CD14-positive monocyte (primary cell): Measurements from ENCODE around the gene GFI1B. TPM values are rescaled to one million over a fixed set of nuclear protein-coding genes. Genes with fewer than 3 reads are reported as not detected.

Source experiments
- DNase-seq, 3 donors: peaks; one replicate each; pipeline ENCODE4 v3.0.0-alpha.2; 2011 to 2022
- H2AFZ ChIP-seq: 2 replicates; pipeline ENCODE4 v1.6.0; 2012; ENCODE audit warnings: mild to moderate bottlenecking, low read depth, low read length, inconsistent platforms; ENCODE audit not compliant: insufficient read depth, poor library complexity, severe bottlenecking
- H3K27ac ChIP-seq, 2 donors: 1 replicate in 1 of 2; 2 replicates in 1 of 2; pipeline ENCODE4 v1.5.1; 2012 to 2013; ENCODE audit warnings: low read length in 2 of 2, control low read depth in 1 of 2, inconsistent platforms in 1 of 2, low read depth in 1 of 2, mild to moderate bottlenecking in 1 of 2
- H3K27me3 ChIP-seq, 2 donors: one replicate each; pipeline versions ENCODE4 v1.6.0 to v1.6.1; 2011 to 2013; ENCODE audit warnings: low read length in 2 of 2; ENCODE audit not compliant: control insufficient read depth in 2 of 2, insufficient read depth in 2 of 2
- H3K36me3 ChIP-seq, 2 donors: replicated peaks in 1 of 2; 1 replicate in 1 of 2; 2 replicates in 1 of 2; pipeline versions ENCODE4 v1.5.1 to v1.6.1; 2012 to 2013; ENCODE audit warnings: low read length in 2 of 2, control low read depth in 1 of 2, inconsistent platforms in 1 of 2, mild to moderate bottlenecking in 1 of 2; ENCODE audit not compliant: insufficient read depth in 2 of 2, control insufficient read depth in 1 of 2
- H3K4me1 ChIP-seq, 2 donors: 1 replicate in 1 of 2; 2 replicates in 1 of 2; pipeline versions ENCODE4 v1.5.1 to v1.6.1; 2012 to 2013; ENCODE audit warnings: low read length in 2 of 2, control low read depth in 1 of 2, inconsistent platforms in 1 of 2, mild to moderate bottlenecking in 1 of 2, moderate library complexity in 1 of 2; ENCODE audit not compliant: insufficient read depth in 2 of 2, control insufficient read depth in 1 of 2
- H3K4me2 ChIP-seq: replicated peaks from 2 replicates; pipeline ENCODE3; 2012; ENCODE audit warnings: low read length, moderate library complexity, mild to moderate bottlenecking; ENCODE audit not compliant: poor library complexity, severe bottlenecking; ENCODE audit errors: extremely low read depth
- H3K4me3 ChIP-seq, 3 experiments: fragments of 200-600 bp in 1 of 3; sonication (generic) in 1 of 3; replicated peaks in 1 of 3; 1 replicate in 2 of 3; 2 replicates in 1 of 3; pipeline ENCODE4 v1.5.1; 2011 to 2013; ENCODE audit warnings: low read length in 3 of 3, mild to moderate bottlenecking in 3 of 3, control low read depth in 2 of 3, low read depth in 2 of 3, inconsistent platforms in 1 of 3, moderate library complexity in 1 of 3
- H3K79me2 ChIP-seq: 2 replicates; pipeline ENCODE4 v1.6.0; 2012; ENCODE audit warnings: mild to moderate bottlenecking, control low read depth, inconsistent platforms, low read length, moderate library complexity; ENCODE audit not compliant: insufficient read depth
- H3K9ac ChIP-seq: 2 replicates; pipeline ENCODE4 v1.6.0; 2017; ENCODE audit warnings: low read length, mild to moderate bottlenecking; ENCODE audit not compliant: insufficient read depth, poor library complexity, severe bottlenecking
- H3K9me3 ChIP-seq, 2 donors: replicated peaks in 1 of 2; 1 replicate in 1 of 2; 2 replicates in 1 of 2; pipeline versions ENCODE4 v1.5.1 to v1.6.1; 2012 to 2013; ENCODE audit warnings: low read length in 2 of 2, control low read depth in 1 of 2; ENCODE audit not compliant: control insufficient read depth in 1 of 2, insufficient read depth in 1 of 2
- H4K20me1 ChIP-seq: 2 replicates; pipeline ENCODE4 v1.6.0; 2012; ENCODE audit warnings: mild to moderate bottlenecking, low read length, control low read depth, moderate library complexity; ENCODE audit not compliant: insufficient read depth
- H3K27ac Mint-ChIP-seq, 7 donors: one replicate each; pipeline ENCODE4 v1.8.0; 2020; ENCODE audit warnings: mild to moderate bottlenecking in 7 of 7, mixed read lengths in 7 of 7, moderate library complexity in 6 of 7, inconsistent platforms in 2 of 7
- H3K27me3 Mint-ChIP-seq, 3 donors: one replicate each; pipeline ENCODE4 v1.8.0; 2021 to 2022; ENCODE audit warnings: low read depth in 3 of 3, mild to moderate bottlenecking in 3 of 3, mixed read lengths in 3 of 3, moderate library complexity in 3 of 3, inconsistent platforms in 1 of 3
- H3K36me3 Mint-ChIP-seq, 2 donors: one replicate each; pipeline ENCODE4 v1.8.0; 2020; ENCODE audit warnings: mixed read lengths in 2 of 2, inconsistent platforms in 1 of 2, mild to moderate bottlenecking in 1 of 2
- H3K4me1 Mint-ChIP-seq: one replicate; pipeline ENCODE4 v1.8.0; 2020; ENCODE audit warnings: mild to moderate bottlenecking, mixed read lengths
- H3K4me3 Mint-ChIP-seq, 2 donors: one replicate each; pipeline ENCODE4 v1.8.0; 2020; ENCODE audit warnings: mild to moderate bottlenecking in 2 of 2, mixed read lengths in 2 of 2, moderate library complexity in 1 of 2
- H3K9me3 Mint-ChIP-seq, 7 donors: one replicate each; pipeline ENCODE4 v1.8.0; 2020 to 2022; ENCODE audit warnings: mixed read lengths in 7 of 7, mild to moderate bottlenecking in 6 of 7, moderate library complexity in 6 of 7, inconsistent platforms in 2 of 7
- WGBS: methylation state at CpG from one replicate; pipeline ENCODE4 v1.1.5; 2013; ENCODE audit warnings: missing lambda C conversion rate; ENCODE audit not compliant: insufficient coverage; 5-methylcytosine and 5-hydroxymethylcytosine counted together
- intact Hi-C, 2 donors: fragments of 100-400 bp; cut with micrococcal nuclease; formaldehyde crosslinking; loops; one replicate each; pipeline versions ENCODE4 v1.15.0 to v1.15.1; 2023
- polyA plus RNA-seq, 3 donors: library from polyadenylated mRNA; depleted of rRNA in 1 of 3; unstranded in 2 of 3; stranded (reverse) in 1 of 3; fragments of 300-500 nt in 2 of 3; fragments of >200 nt in 1 of 3; fragmentation: Illumina TruSeq in 2 of 3; gene quantifications; 1 replicate in 2 of 3; 2 replicates in 1 of 3; pipeline ENCODE4 v1.2.3, GENCODE V29; 2012 to 2021
- TF ChIP-seq, protein P1 (sequence below): fragments of 200-600 bp; IDR thresholded peaks from one replicate; pipeline ENCODE4 v1.8.0; 2022; ENCODE audit warnings: antibody characterized with exemption, mild to moderate bottlenecking

GFI1B gene
- polyA plus RNA-seq, 3 donors = 0.06 to 0.39 (median 0.21) TPM

DNA sequence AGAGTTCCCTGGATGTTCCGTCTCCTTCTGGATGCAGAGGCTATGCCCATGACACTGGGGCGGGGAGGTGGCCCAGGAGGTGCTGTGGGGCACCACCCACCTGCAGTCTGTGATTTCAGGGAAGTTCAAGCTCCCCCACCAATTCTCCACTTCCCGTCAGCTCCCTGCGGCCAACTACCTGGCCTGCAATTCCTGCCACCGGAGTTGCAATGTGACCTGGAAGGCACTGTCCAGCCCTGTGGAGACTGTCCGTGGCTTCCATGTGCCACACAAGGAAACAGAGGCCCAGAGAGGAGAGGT, 16.6 kb downstream of the GFI1B start:
- H3K36me3 Mint-ChIP-seq = no peaks in the 10 kb centered on the region
- intact Hi-C loops = no loop called here
- Histone ChIP-seq H3K36me3 (no peaks in the 10 kb centered on the region), H3K27ac (no peak overlapping the region), H4K20me1 (no peaks in the 10 kb centered on the region), H3K27me3 (peaks cover 0 to 7% of the 10 kb centered on the region in 2 donors), H3K9ac (no peak overlapping the region), H3K4me3 (no peak overlapping the region), H3K9me3 (no peaks in the 10 kb centered on the region), H2AFZ (no peak overlapping the region), H3K79me2 (no peaks in the 10 kb centered on the region), H3K4me2 (no peak overlapping the region), H3K4me1 (peaks cover 7 to 8% of the 10 kb centered on the region in 2 donors)
- peaks cover 0 to 2% (median 0%) of the 10 kb centered on the region in 7 donors for H3K9me3 Mint-ChIP-seq
- H3K27me3 Mint-ChIP-seq = peaks cover 9 to 36% (median 14%) of the 10 kb centered on the region in 3 donors
- H3K4me3 Mint-ChIP-seq = no peak overlapping the region
- DNase-seq = no peak
- WGBS = 91% methylated on average over 6 of the region's 6 CpGs
- peaks cover 15% of the 10 kb centered on the region for H3K4me1 Mint-ChIP-seq
- TF ChIP-seq, protein P1, sequence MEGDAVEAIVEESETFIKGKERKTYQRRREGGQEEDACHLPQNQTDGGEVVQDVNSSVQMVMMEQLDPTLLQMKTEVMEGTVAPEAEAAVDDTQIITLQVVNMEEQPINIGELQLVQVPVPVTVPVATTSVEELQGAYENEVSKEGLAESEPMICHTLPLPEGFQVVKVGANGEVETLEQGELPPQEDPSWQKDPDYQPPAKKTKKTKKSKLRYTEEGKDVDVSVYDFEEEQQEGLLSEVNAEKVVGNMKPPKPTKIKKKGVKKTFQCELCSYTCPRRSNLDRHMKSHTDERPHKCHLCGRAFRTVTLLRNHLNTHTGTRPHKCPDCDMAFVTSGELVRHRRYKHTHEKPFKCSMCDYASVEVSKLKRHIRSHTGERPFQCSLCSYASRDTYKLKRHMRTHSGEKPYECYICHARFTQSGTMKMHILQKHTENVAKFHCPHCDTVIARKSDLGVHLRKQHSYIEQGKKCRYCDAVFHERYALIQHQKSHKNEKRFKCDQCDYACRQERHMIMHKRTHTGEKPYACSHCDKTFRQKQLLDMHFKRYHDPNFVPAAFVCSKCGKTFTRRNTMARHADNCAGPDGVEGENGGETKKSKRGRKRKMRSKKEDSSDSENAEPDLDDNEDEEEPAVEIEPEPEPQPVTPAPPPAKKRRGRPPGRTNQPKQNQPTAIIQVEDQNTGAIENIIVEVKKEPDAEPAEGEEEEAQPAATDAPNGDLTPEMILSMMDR = no peak
- no peak overlapping the region for H3K27ac Mint-ChIP-seq

DNA sequence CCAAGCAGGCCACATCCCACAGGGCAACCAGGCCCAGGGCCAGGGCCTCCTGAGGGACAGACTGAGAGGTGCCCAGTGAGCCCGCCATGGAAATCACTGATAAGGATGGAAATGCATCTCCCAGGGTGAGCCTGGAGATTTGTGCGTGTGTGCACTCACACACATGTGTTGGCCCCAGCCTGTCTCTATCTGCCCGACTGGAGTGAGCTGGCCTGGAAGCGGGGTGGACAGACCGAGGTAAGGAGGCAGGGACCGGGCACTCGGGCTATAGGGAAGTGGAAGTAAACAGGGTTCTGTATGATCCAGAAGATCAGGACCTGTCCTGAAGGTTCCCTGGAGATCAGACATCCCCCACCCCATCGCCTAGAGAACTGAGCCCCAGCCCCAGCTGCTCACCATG, 17.4 kb downstream of the GFI1B start:
- no peaks in the 10 kb centered on the region for H3K9me3 ChIP-seq
- H2AFZ ChIP-seq = no peak overlapping the region
- H3K4me1 Mint-ChIP-seq = peaks cover 15% of the 10 kb centered on the region
- H3K27ac ChIP-seq = no peak overlapping the region
- H3K4me3 ChIP-seq = no peak overlapping the region
- peaks cover 7 to 8% of the 10 kb centered on the region in 2 donors for H3K4me1 ChIP-seq
- H3K36me3 ChIP-seq = no peaks in the 10 kb centered on the region
- H4K20me1 ChIP-seq = no peaks in the 10 kb centered on the region
- TF ChIP-seq, protein P1 = no peak
- intact Hi-C loops = no loop called here
- H3K9me3 Mint-ChIP-seq = no peaks in the 10 kb centered on the region
- 88% methylated on average over 3 of the region's 8 CpGs for WGBS
- H3K4me2 ChIP-seq = no peak overlapping the region
- no peak overlapping the region for H3K9ac ChIP-seq
- no peak overlapping the region for H3K27ac Mint-ChIP-seq
- H3K36me3 Mint-ChIP-seq = no peaks in the 10 kb centered on the region
- H3K27me3 ChIP-seq = peaks cover 0 to 7% of the 10 kb centered on the region in 2 donors
- peaks cover 9 to 34% (median 14%) of the 10 kb centered on the region in 3 donors for H3K27me3 Mint-ChIP-seq
- H3K79me2 ChIP-seq = no peaks in the 10 kb centered on the region
- no peak for DNase-seq
- no peak overlapping the region for H3K4me3 Mint-ChIP-seq
